Kidney epithelial cell (primary cell): ENCODE results near the gene ARFIP1. TPM values are rescaled to one million over a fixed set of nuclear protein-coding genes. Genes with fewer than 3 reads are reported as not detected.

Experiments
- DNase-seq: peaks from one replicate; pipeline ENCODE4 v3.0.0-alpha.2; 2010; ENCODE audit warnings: low read depth
- H3K27me3 ChIP-seq: 2 replicates; pipeline ENCODE4 v1.6.0; 2011; ENCODE audit warnings: low read length; ENCODE audit not compliant: control insufficient read depth, insufficient read depth
- H3K36me3 ChIP-seq: 2 replicates; pipeline ENCODE4 v1.5.1; 2011; ENCODE audit warnings: low read length; ENCODE audit not compliant: control insufficient read depth, insufficient read depth
- H3K4me3 ChIP-seq: 2 replicates; pipeline ENCODE4 v1.5.1; 2011; ENCODE audit warnings: low read depth, mild to moderate bottlenecking, control low read depth, low read length
- total RNA-seq: library from RNA; depleted of rRNA; stranded (reverse); fragments of >200 nt; gene quantifications from 2 replicates; pipeline ENCODE4 v1.2.3, GENCODE V29; 2015
- TF ChIP-seq, protein P1 (sequence below): IDR thresholded peaks from 2 replicates; pipeline ENCODE4 v1.5.1; 2011; ENCODE audit warnings: mild to moderate bottlenecking, moderate library complexity, low read length, control low read depth, inconsistent platforms; ENCODE audit not compliant: insufficient read depth, poor library complexity, severe bottlenecking

Gene ARFIP1
- total RNA-seq, 1 donor from 2014 or later = 34.2 TPM

- no peaks in the 10 kb centered on the region for H3K27me3 ChIP-seq
- no peaks in the 10 kb centered on the region for H3K36me3 ChIP-seq
- H3K4me3 ChIP-seq = no peak overlapping the region
- TF ChIP-seq, protein P1, sequence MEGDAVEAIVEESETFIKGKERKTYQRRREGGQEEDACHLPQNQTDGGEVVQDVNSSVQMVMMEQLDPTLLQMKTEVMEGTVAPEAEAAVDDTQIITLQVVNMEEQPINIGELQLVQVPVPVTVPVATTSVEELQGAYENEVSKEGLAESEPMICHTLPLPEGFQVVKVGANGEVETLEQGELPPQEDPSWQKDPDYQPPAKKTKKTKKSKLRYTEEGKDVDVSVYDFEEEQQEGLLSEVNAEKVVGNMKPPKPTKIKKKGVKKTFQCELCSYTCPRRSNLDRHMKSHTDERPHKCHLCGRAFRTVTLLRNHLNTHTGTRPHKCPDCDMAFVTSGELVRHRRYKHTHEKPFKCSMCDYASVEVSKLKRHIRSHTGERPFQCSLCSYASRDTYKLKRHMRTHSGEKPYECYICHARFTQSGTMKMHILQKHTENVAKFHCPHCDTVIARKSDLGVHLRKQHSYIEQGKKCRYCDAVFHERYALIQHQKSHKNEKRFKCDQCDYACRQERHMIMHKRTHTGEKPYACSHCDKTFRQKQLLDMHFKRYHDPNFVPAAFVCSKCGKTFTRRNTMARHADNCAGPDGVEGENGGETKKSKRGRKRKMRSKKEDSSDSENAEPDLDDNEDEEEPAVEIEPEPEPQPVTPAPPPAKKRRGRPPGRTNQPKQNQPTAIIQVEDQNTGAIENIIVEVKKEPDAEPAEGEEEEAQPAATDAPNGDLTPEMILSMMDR = no peak
- DNase-seq = no peak
Observed at GRCh38 chr4:152960082-152960481, 180.3 kb downstream of the ARFIP1 start.

- H3K36me3 ChIP-seq = no peaks in the 10 kb centered on the region
- TF ChIP-seq, protein P1 = no peak
- DNase-seq = no peak
- no peaks in the 10 kb centered on the region for H3K27me3 ChIP-seq
- no peak overlapping the region for H3K4me3 ChIP-seq
Observed at GRCh38 chr4:152961014-152961772, 181.4 kb downstream of the ARFIP1 start.

DNA sequence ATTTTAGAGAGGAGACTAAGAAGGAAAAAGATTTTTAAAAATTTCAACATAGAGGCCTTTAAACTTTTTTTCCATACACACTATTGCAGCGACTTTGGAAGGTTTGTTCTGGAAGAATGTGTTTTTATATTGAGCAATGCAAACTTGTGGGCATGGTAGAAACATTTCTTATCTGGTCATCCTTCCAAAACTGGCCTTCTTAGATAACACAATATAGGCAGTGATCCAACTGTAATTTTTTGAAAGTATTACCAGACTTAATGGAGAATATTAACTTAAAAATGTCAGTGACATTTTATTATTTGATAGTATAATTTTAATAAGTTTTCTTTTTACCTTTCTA is 182.0 kb downstream of the ARFIP1 start:
- Histone ChIP-seq H3K27me3 (no peaks in the 10 kb centered on the region), H3K4me3 (no peak overlapping the region), H3K36me3 (no peaks in the 10 kb centered on the region)
- DNase-seq = no peak
- TF ChIP-seq, protein P1 = no peak

Other genes with a start within 250 kb of the ARFIP1 start
- 21.8 and 29.8 TPM in 2 replicates for gene FBXW7, start 243.9 kb upstream of the ARFIP1 start, total RNA-seq
- gene TMEM154, start 100.0 kb upstream of the ARFIP1 start, total RNA-seq = 18.2 and 20.8 TPM in 2 replicates
- gene TIGD4, start 224 bp upstream of the ARFIP1 start, total RNA-seq = 0.14 and 0.29 TPM in 2 replicates
- 3.1 and 3.7 TPM in 2 replicates for gene FHDC1, start 156.4 kb downstream of the ARFIP1 start, total RNA-seq